GM12801 (cell line): ENCODE measurements around the gene RBMS3.

Source experiments
- TF ChIP-seq, protein P1 (sequence below): IDR thresholded peaks from one replicate; pipeline ENCODE4 v1.5.1; 2011; ENCODE audit warnings: control low read depth; ENCODE audit not compliant: insufficient read length; ENCODE audit errors: extremely low read depth

Gene RBMS3

DNA sequence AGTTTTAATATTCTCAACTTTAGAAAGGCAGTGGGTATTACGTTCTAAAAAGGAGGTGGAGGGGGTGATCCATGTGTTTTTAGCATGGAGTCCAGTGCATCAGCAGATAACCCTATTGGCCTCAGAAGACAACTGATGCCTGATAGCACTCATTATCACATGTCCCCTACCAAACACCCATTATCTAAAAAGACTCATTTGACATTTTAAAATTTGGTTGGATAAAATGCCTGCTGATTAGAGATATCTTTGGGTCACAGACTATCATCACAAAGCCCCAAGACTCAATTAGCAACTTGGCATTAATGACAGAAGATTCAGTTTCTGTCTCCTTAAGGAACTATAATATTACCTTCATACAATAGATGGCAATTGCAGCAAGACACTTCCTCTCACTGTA is 589.3 kb downstream of the RBMS3 start:
- TF ChIP-seq, protein P1, sequence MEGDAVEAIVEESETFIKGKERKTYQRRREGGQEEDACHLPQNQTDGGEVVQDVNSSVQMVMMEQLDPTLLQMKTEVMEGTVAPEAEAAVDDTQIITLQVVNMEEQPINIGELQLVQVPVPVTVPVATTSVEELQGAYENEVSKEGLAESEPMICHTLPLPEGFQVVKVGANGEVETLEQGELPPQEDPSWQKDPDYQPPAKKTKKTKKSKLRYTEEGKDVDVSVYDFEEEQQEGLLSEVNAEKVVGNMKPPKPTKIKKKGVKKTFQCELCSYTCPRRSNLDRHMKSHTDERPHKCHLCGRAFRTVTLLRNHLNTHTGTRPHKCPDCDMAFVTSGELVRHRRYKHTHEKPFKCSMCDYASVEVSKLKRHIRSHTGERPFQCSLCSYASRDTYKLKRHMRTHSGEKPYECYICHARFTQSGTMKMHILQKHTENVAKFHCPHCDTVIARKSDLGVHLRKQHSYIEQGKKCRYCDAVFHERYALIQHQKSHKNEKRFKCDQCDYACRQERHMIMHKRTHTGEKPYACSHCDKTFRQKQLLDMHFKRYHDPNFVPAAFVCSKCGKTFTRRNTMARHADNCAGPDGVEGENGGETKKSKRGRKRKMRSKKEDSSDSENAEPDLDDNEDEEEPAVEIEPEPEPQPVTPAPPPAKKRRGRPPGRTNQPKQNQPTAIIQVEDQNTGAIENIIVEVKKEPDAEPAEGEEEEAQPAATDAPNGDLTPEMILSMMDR = no peak

DNA sequence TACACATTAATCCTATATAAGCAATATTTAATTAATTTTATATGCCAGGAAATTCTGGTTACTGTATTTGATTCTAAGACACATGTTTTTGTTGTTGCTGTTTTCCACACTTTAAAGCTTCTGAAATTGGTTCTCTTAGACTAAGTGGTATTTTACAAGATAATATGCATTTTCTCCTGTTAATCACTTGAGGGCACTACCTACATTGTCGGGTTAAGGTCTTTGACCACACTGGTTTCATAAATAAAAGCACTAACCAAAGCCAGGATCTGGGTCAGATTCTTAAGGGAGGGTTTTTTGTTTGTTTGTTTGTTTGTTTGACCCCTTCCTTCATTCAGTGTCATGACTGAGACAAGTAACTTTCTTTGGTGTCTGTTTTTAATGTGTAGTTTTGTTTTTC is 590.2 kb downstream of the RBMS3 start:
- TF ChIP-seq, protein P1 = no peak

DNA sequence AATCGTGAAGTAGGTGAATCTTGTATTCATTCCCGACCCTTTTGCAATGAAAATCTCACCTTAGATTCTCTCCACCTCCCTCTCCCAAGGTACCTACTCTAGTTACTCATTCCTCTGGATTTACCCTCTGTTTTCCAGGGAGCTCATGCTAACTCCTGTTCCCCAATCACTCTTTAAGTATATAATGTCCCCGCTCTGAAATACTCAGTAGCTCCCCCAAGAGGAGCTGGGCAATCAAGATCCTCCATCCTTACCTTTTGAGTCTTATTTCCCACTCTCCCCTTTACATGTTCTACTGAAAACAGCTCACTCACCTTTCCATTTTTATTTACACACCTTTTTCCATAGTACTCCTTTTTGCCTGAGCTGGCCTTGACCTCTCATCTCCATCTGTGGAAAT is 599.9 kb downstream of the RBMS3 start:
- TF ChIP-seq, protein P1 = no peak

DNA sequence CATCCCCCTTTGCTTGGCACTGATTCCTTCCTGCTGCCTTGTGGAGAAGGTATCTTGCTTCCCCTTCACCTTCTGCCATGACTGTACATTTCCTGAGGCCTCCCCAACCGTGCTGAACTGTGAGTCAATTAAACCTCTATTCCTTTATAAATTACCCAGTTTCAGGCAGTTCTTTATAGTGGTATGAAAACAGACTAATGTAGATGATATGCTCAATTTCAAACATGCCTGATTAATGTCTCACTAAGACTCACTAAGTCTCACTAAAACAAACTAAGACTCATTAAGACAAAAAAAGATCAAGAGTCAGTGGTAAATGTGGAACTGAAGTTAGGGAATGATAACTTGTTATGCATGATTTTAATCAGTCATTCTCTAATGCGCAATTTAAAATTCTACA is 606.6 kb downstream of the RBMS3 start:
- TF ChIP-seq, protein P1 = no peak

DNA sequence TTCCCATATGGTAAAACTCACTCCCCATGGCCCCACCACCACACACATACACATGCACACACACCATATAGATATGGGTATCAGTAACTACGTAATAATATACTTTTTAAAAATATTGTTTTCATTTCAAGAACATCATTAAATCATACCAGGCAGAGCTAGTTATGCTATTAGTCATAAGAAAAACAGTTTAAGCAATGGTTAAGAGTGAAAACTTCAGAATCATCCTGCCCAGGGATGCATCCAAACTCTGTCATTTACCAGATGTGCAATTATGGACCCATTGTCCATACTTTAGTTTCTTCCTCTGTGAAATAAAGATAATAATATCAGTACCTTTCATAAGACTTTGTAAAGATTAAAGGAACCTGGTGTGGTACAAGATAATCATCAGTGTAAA is 608.3 kb downstream of the RBMS3 start:
- TF ChIP-seq, protein P1 = no peak

DNA sequence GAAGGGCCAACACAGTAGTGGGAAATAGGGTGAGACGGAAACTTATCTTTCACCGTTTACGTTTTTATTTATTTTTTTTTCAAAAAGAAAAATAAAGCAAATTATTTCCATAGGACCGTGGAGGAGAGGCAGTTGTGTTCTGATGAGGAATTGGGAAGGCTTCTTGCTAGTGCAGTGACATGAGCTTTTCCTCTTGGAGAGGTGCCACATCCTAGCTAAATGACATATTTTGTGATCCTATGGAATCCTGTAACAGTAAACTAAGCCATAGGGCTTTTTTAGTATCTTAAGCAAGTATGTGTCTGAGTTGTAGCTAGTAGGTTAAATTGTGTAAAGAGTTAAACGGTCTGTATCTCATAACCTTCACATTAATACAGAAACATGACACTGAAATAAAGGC is 609.9 kb downstream of the RBMS3 start:
- TF ChIP-seq, protein P1 = no peak

DNA sequence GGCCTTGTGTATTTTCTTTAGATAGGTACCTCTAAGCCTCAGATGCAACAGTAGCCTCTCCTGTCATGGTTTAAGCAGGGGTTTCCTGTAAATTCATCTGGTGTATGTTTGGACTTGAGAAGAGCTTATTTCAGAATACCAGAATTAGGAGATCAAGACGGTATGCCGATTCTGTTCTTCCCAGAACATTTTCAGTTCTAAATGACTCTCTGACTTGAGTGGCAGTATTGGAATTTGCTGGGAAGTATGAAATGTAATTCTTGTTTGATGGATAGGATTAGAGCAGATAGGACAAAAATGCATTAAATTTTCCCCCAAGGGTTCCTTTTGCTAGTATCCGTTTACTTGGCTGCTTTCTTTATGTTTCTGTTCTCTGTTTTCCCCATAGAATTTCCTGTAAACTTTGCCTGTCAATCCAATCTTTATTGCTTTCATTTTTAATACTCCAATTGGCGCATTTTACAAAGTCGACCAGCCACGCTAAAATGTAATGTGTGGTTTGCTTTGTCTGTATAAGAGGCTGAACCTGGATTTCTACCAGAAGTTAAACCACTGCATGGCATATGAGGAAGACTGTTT is 612.2 kb downstream of the RBMS3 start:
- TF ChIP-seq, protein P1 = no peak
